ENCODE data around the gene CCDC6. TPM values are rescaled to one million over a fixed set of nuclear protein-coding genes. Genes with fewer than 3 reads are reported as not detected.

The CCDC6 gene
- total RNA-seq, 4 donors from 2014 or later, result 21.5 to 42.2 (median 35.6) TPM

DNA sequence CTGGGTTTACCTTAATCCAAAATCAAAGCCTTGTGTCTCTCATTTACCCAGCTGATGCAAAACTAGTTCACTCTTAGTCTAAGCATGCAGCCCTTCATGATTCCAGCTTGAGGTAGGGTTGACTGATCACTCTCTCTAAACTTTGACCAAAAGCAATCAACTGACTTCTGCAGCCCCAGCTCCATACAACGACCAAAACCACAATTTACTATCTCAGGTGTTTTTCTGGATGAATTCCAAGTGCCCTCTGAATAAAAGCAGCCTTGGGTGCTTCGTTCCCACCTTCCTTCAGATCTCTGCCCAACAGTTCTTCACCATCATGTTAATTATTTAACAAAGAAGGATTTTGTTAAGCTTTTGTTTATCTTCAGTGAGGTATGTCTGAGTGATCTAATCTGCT, 62.6 kb downstream of the CCDC6 start:
- TF ChIP-seq, protein P1, sequence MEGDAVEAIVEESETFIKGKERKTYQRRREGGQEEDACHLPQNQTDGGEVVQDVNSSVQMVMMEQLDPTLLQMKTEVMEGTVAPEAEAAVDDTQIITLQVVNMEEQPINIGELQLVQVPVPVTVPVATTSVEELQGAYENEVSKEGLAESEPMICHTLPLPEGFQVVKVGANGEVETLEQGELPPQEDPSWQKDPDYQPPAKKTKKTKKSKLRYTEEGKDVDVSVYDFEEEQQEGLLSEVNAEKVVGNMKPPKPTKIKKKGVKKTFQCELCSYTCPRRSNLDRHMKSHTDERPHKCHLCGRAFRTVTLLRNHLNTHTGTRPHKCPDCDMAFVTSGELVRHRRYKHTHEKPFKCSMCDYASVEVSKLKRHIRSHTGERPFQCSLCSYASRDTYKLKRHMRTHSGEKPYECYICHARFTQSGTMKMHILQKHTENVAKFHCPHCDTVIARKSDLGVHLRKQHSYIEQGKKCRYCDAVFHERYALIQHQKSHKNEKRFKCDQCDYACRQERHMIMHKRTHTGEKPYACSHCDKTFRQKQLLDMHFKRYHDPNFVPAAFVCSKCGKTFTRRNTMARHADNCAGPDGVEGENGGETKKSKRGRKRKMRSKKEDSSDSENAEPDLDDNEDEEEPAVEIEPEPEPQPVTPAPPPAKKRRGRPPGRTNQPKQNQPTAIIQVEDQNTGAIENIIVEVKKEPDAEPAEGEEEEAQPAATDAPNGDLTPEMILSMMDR (IDR thresholded peaks at IDR 0.05; ENCODE audit: low read depth), result no peak

GRCh38 chr10:59839576-59839975, 66.8 kb downstream of the CCDC6 start:
- TF ChIP-seq, protein P1 (IDR thresholded peaks at IDR 0.05; ENCODE audit: low read depth), result no peak

GRCh38 chr10:59838085-59838789, 68.1 kb downstream of the CCDC6 start:
- TF ChIP-seq, protein P1 (IDR thresholded peaks at IDR 0.05; ENCODE audit: low read depth), result no peak

- TF ChIP-seq, protein P1 (IDR thresholded peaks at IDR 0.05; ENCODE audit: low read depth), result no peak
Measured at GRCh38 chr10:59833810-59834209, 72.5 kb downstream of the CCDC6 start.

GRCh38 chr10:59832506-59832905, 73.8 kb downstream of the CCDC6 start:
- TF ChIP-seq, protein P1 (IDR thresholded peaks at IDR 0.05; ENCODE audit: low read depth), result no peak

- TF ChIP-seq, protein P1 (IDR thresholded peaks at IDR 0.05; ENCODE audit: low read depth), result no peak
Measured at GRCh38 chr10:59831658-59832503, 74.5 kb downstream of the CCDC6 start.

DNA sequence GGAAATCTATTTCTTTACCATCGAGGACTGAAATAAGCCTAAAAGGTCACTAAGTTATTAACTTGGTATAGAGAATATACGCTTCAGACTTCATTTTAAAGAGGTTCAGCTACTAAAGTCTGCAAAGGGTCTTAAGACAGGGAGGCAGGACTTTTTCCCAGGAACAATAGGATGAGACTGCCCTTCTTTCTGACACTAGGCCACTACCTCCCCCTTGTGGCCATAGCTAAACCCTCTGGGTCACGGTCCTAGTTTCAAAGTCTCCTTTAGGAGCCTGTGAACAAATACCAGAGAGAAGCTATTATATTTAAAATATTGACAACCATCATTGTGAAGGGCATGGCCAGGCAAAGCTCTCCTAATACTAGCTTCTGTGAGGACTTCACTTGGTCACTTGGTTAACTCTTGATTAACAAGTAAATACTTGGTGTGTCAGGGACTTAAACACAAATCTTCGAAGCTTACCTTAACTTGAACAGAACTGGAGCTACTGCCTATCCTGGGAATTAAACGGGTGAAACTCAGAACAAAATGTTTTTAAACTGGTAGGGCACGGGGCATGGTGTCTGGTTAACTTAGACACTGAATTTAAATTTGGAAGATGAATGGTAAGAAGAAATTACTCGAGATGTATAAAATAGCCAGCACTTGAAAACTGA, 75.6 kb downstream of the CCDC6 start:
- TF ChIP-seq, protein P1 (IDR thresholded peaks at IDR 0.05; ENCODE audit: low read depth), result no peak
